ENCODE results near the gene SCNN1A. TPM values are rescaled to one million over a fixed set of nuclear protein-coding genes. Genes with fewer than 3 reads are reported as not detected.

The SCNN1A gene
- total RNA-seq, 1 experiment from 2014 or later: 136 TPM

DNA sequence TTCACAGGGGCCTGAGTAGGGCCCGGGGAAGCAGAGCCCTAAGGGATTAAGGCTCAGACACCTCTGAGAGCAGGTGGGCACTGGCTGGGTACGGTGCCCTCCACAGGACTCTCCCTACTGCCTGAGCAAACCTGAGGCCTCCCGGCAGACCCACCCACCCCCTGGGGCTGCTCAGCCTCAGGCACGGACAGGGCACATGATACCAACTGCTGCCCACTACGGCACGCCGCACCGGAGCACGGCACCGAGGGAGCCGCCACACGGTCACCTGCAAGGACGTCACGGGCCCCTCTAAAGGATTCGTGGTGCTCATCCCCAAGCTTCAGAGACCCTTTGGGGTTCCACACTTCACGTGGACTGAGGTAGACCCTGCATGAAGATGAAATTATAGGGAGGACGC lies 15.7 kb upstream of the SCNN1A start:
- H3K9me3 Mint-ChIP-seq (ENCODE audit: unreplicated experiment): no peaks in the 10 kb centered on the region
- no peaks in the 10 kb centered on the region for H3K27me3 Mint-ChIP-seq (ENCODE audit: insufficient read depth, unreplicated experiment)
- intact Hi-C loops (cut with micrococcal nuclease): no loop called here
- CTCF ChIA-PET: interaction anchor here (1.6 kb wide), 1 partner anchor 147 kb away, joined by 3 read pairs; no protein-coding TSS in a partner anchor
- TF ChIP-seq, protein P1, sequence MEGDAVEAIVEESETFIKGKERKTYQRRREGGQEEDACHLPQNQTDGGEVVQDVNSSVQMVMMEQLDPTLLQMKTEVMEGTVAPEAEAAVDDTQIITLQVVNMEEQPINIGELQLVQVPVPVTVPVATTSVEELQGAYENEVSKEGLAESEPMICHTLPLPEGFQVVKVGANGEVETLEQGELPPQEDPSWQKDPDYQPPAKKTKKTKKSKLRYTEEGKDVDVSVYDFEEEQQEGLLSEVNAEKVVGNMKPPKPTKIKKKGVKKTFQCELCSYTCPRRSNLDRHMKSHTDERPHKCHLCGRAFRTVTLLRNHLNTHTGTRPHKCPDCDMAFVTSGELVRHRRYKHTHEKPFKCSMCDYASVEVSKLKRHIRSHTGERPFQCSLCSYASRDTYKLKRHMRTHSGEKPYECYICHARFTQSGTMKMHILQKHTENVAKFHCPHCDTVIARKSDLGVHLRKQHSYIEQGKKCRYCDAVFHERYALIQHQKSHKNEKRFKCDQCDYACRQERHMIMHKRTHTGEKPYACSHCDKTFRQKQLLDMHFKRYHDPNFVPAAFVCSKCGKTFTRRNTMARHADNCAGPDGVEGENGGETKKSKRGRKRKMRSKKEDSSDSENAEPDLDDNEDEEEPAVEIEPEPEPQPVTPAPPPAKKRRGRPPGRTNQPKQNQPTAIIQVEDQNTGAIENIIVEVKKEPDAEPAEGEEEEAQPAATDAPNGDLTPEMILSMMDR (IDR thresholded peaks at IDR 0.05; ENCODE audit: unreplicated experiment): no peak
- TSS peak; percentile 13 for BruUV-seq (replicated peaks)
- no peak overlapping the region for H3K4me3 Mint-ChIP-seq (ENCODE audit: unreplicated experiment)
- DNase-seq (ENCODE audit: unreplicated experiment): no peak
- peaks cover 84% of the 10 kb centered on the region for H3K36me3 Mint-ChIP-seq (ENCODE audit: insufficient read depth, unreplicated experiment)
- POLR2A ChIA-PET: no interaction called here
- H3K27ac Mint-ChIP-seq (ENCODE audit: low read depth, unreplicated experiment): no peak overlapping the region
- peaks cover 22% of the 10 kb centered on the region for H3K4me1 Mint-ChIP-seq (ENCODE audit: insufficient read depth, unreplicated experiment)

DNA sequence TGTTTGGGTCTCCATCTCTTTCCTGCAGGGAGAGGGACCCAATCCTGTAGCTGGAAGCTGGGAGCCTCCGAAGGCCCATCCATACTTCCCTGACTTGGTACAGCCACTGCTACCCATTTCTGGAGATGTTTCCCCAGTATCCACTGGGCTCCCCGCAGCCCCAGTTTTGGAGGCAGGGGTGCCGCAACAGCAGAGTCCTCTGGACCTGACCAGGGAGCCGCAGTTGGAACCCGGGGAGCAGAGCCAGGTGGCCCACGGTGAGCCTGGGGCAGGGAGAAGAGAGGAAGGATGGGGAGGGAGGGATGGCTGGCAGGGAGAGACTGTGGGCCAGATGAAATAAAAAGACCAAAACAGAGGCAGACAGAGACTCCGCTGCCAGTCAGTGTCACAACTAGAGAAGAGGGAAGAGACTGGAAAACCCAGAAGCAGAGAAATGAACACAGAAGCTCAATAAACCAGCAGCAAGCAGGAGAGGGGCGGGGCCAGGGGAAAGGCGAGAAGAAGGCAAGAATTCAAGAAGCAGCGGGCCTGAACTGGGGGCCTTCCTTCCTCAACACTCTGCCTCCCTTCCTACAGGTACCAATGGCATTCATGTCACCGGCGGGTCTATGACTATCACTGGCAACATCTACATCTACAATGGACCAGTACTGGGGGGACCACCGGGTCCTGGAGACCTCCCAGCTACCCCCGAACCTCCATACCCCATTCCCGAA lies 14.9 kb upstream of the SCNN1A start:
- TF ChIP-seq, protein P1 (IDR thresholded peaks at IDR 0.05; ENCODE audit: unreplicated experiment): no peak
- Mint-ChIP-seq H3K36me3 (ENCODE audit: insufficient read depth, unreplicated experiment) (peaks cover 88% of the 10 kb centered on the region), H3K27ac (ENCODE audit: low read depth, unreplicated experiment) (no peak overlapping the region), H3K4me3 (ENCODE audit: unreplicated experiment) (no peak overlapping the region), H3K9me3 (ENCODE audit: unreplicated experiment) (no peaks in the 10 kb centered on the region), H3K27me3 (ENCODE audit: insufficient read depth, unreplicated experiment) (no peaks in the 10 kb centered on the region), H3K4me1 (ENCODE audit: insufficient read depth, unreplicated experiment) (peaks cover 23% of the 10 kb centered on the region)
- CTCF ChIA-PET: interaction anchor here (0.6 to 1.6 kb wide), 3 partner anchors 10 to 147 kb away, joined by 3 to 4 read pairs (median 3); no protein-coding TSS in a partner anchor
- DNase-seq (ENCODE audit: unreplicated experiment): no peak
- POLR2A ChIA-PET: interaction anchor here (0.5 to 0.6 kb wide), 2 partner anchors 26 to 55 kb away, joined by 3 read pairs; no protein-coding TSS in a partner anchor
- no TSS peak for BruUV-seq (replicated peaks)
- intact Hi-C loops (cut with micrococcal nuclease): no loop called here

DNA sequence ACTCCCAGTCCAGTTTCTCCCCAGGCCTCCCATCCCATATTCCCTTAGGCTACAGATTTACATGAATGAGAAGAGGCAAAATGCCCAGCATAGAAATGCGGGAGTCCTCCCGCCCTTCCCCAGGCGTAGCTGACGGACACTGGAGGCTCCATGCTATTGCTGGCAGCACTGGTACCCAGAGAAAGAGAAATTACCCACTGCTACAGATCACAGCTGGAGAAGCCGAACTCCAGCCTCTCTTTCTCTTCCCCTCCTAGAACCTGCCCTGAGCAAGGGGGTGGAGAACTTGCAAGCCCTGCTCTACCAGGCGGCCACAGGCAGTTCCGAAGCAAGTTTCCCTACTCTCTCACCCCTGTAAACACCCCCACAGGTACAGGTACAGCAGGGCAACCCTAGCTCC lies 12.2 kb upstream of the SCNN1A start:
- ChIA-PET CTCF (interaction anchor here (0.5 to 2.0 kb wide), 3 partner anchors 36 to 1442 kb away, joined by 3 to 9 read pairs (median 3); no protein-coding TSS in a partner anchor), POLR2A (interaction anchor here (0.7 kb wide), 3 partner anchors 13 to 31 kb away, joined by 3 to 4 read pairs (median 3); no protein-coding TSS in a partner anchor)
- no TSS peak for BruUV-seq (replicated peaks)

DNA sequence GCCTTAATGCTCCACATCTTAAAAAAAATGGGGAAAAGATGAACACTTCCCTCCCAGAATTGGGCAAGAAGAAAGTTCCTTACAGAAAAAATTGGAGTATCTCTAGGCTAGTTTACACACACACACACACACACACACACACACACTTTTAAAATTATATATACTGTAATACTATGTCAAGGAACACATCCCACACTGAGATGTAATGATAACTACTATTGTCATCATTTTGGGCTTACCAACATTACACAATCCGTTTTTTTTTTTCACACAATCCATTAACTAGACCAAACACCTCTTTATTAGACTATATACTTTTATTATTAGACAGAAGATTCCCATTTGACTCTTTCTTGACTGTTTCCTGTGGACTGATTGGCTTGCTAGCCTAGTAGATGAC lies 11.1 kb upstream of the SCNN1A start:
- BruUV-seq (replicated peaks): no TSS peak
- ChIA-PET CTCF (interaction anchor here (0.9 kb wide), 1 partner anchor 37 kb away, joined by 3 read pairs; no protein-coding TSS in a partner anchor), POLR2A (interaction anchor here (6.7 kb wide), 1 partner anchor 14 kb away, joined by 120 read pairs; the partner anchor contains the start of gene SCNN1A)
- H3K36me3 Mint-ChIP-seq (ENCODE audit: insufficient read depth, unreplicated experiment): peaks cover 71% of the 10 kb centered on the region
- intact Hi-C loops (cut with micrococcal nuclease): no loop called here
- H3K9me3 Mint-ChIP-seq (ENCODE audit: unreplicated experiment): no peaks in the 10 kb centered on the region
- H3K27ac Mint-ChIP-seq (ENCODE audit: low read depth, unreplicated experiment): no peak overlapping the region
- no peaks in the 10 kb centered on the region for H3K27me3 Mint-ChIP-seq (ENCODE audit: insufficient read depth, unreplicated experiment)
- TF ChIP-seq, protein P1 (IDR thresholded peaks at IDR 0.05; ENCODE audit: unreplicated experiment): no peak
- peaks cover 30% of the 10 kb centered on the region for H3K4me1 Mint-ChIP-seq (ENCODE audit: insufficient read depth, unreplicated experiment)
- peak overlapping the region; percentile 94 for H3K4me3 Mint-ChIP-seq (ENCODE audit: unreplicated experiment)
- no peak for DNase-seq (ENCODE audit: unreplicated experiment)

More for the DNA sequence above, 12.2 kb upstream of the SCNN1A start:
- Mint-ChIP-seq H3K9me3 (ENCODE audit: unreplicated experiment) (no peaks in the 10 kb centered on the region), H3K4me1 (ENCODE audit: insufficient read depth, unreplicated experiment) (peaks cover 29% of the 10 kb centered on the region), H3K4me3 (ENCODE audit: unreplicated experiment) (no peak overlapping the region), H3K27me3 (ENCODE audit: insufficient read depth, unreplicated experiment) (no peaks in the 10 kb centered on the region), H3K36me3 (ENCODE audit: insufficient read depth, unreplicated experiment) (peaks cover 82% of the 10 kb centered on the region), H3K27ac (ENCODE audit: low read depth, unreplicated experiment) (no peak overlapping the region)
- TF ChIP-seq, protein P1 (IDR thresholded peaks at IDR 0.05; ENCODE audit: unreplicated experiment): no peak
- no peak for DNase-seq (ENCODE audit: unreplicated experiment)
- intact Hi-C loops (cut with micrococcal nuclease): no loop called here

Data from MCF 10A (cell line).